ENCODE results near the gene CES2. TPM values are rescaled to one million over a fixed set of nuclear protein-coding genes. Genes with fewer than 3 reads are reported as not detected.

Gene CES2
- total and polyA plus RNA-seq, 2 of the 8 experiments (the other 6 are each of a cell fraction or from before 2014, with no cell fraction given): 8.6 to 14.7 TPM

- TF ChIP-seq USF2 (IDR thresholded peaks at IDR 0.05; ENCODE audit: low read length) (no peak), TAF1 (IDR thresholded peaks at IDR 0.05; ENCODE audit: low read depth, low read length) (no peak), TAF7 (optimal IDR thresholded peaks at IDR 0.05; ENCODE audit: borderline replicate concordance, low read depth, low read length) (no peak), CBX5 (IDR thresholded peaks at IDR 0.05; ENCODE audit: low read depth, low read length) (no peak), JUND (IDR thresholded peaks at IDR 0.05; ENCODE audit: low read length) (no peak), CTCF (IDR thresholded peaks at IDR 0.05; ENCODE audit: control extremely low read depth in 1 of 3, insufficient read depth in 1 of 3, low read depth in 1 of 3, low read length in 3 of 3) (no peak), SIX5 (IDR thresholded peaks at IDR 0.05; ENCODE audit: low read depth, low read length) (no peak), HDAC2 (IDR thresholded peaks at IDR 0.05; ENCODE audit: borderline replicate concordance in 1 of 2, low read depth in 2 of 2, low read length in 2 of 2) (no peak), POLR2A (IDR thresholded peaks at IDR 0.05; ENCODE audit: control extremely low read depth in 1 of 2, low read depth in 2 of 2, low read length in 2 of 2) (no peak), BRCA1 (IDR thresholded peaks at IDR 0.05; ENCODE audit: low read depth, low read length) (no peak)
Measured at GRCh38 chr16:66950971-66951790, 15.9 kb downstream of the CES2 start (continued).

All from H1 (cell line).